ENCODE results near the gene UBAC1.
A peak's percentile ranks its signal among the peaks of the same experiment; 100 is the strongest.

UBAC1 gene

GRCh38 chr9:135962696-135963307 is 1.6 kb upstream of the UBAC1 start:
- Histone ChIP-seq H3K27ac (ENCODE audit: low read length) (no peak overlapping the region), H3K9me3 (ENCODE audit: control insufficient read depth, low read depth, low read length) (no peaks in the 10 kb centered on the region), H3K27me3 (ENCODE audit: control insufficient read depth, insufficient read depth, low read length) (no peaks in the 10 kb centered on the region), H3K4me3 (ENCODE audit: low read length) (no peak overlapping the region), H3K9ac (ENCODE audit: low read length) (no peak overlapping the region), H3K4me1 (ENCODE audit: control insufficient read depth, low read depth, low read length) (peaks cover 15% of the 10 kb centered on the region), H3K36me3 (ENCODE audit: control insufficient read depth, low read depth, low read length) (no peaks in the 10 kb centered on the region)

- Histone ChIP-seq H3K36me3 (ENCODE audit: control insufficient read depth, low read depth, low read length) (no peaks in the 10 kb centered on the region), H3K27ac (ENCODE audit: low read length) (no peak overlapping the region), H3K27me3 (ENCODE audit: control insufficient read depth, insufficient read depth, low read length) (no peaks in the 10 kb centered on the region), H3K4me1 (ENCODE audit: control insufficient read depth, low read depth, low read length) (peaks cover 13% of the 10 kb centered on the region), H3K4me3 (ENCODE audit: low read length) (peak overlapping the region; percentile 53), H3K9me3 (ENCODE audit: control insufficient read depth, low read depth, low read length) (no peaks in the 10 kb centered on the region), H3K9ac (ENCODE audit: low read length) (no peak overlapping the region)
These were observed 880 bp upstream of the UBAC1 start for GRCh38 chr9:135961811-135962695.

GRCh38 chr9:135960411-135961276 is 529 bp downstream of the UBAC1 start:
- H3K9ac ChIP-seq (ENCODE audit: low read length): peak overlapping the region; percentile 62
- peak overlapping the region; percentile 83 for H3K4me3 ChIP-seq (ENCODE audit: low read length)
- H3K9me3 ChIP-seq (ENCODE audit: control insufficient read depth, low read depth, low read length): no peaks in the 10 kb centered on the region
- peaks cover 13% of the 10 kb centered on the region for H3K4me1 ChIP-seq (ENCODE audit: control insufficient read depth, low read depth, low read length)
- no peak overlapping the region for H3K27ac ChIP-seq (ENCODE audit: low read length)
- no peaks in the 10 kb centered on the region for H3K36me3 ChIP-seq (ENCODE audit: control insufficient read depth, low read depth, low read length)
- H3K27me3 ChIP-seq (ENCODE audit: control insufficient read depth, insufficient read depth, low read length): no peaks in the 10 kb centered on the region

- peak overlapping the region; percentile 62 for H3K9ac ChIP-seq (ENCODE audit: low read length)
- no peaks in the 10 kb centered on the region for H3K27me3 ChIP-seq (ENCODE audit: control insufficient read depth, insufficient read depth, low read length)
- peaks cover 2% of the 10 kb centered on the region for H3K36me3 ChIP-seq (ENCODE audit: control insufficient read depth, low read depth, low read length)
- H3K9me3 ChIP-seq (ENCODE audit: control insufficient read depth, low read depth, low read length): no peaks in the 10 kb centered on the region
- H3K27ac ChIP-seq (ENCODE audit: low read length): no peak overlapping the region
- H3K4me3 ChIP-seq (ENCODE audit: low read length): peak overlapping the region; percentile 83
- H3K4me1 ChIP-seq (ENCODE audit: control insufficient read depth, low read depth, low read length): peaks cover 13% of the 10 kb centered on the region
These were observed 1.4 kb downstream of the UBAC1 start for GRCh38 chr9:135959814-135960213.

- Histone ChIP-seq H3K36me3 (ENCODE audit: control insufficient read depth, low read depth, low read length) (peaks cover 9% of the 10 kb centered on the region), H3K9ac (ENCODE audit: low read length) (no peak overlapping the region), H3K4me3 (ENCODE audit: low read length) (no peak overlapping the region), H3K9me3 (ENCODE audit: control insufficient read depth, low read depth, low read length) (no peaks in the 10 kb centered on the region), H3K27ac (ENCODE audit: low read length) (no peak overlapping the region), H3K27me3 (ENCODE audit: control insufficient read depth, insufficient read depth, low read length) (no peaks in the 10 kb centered on the region), H3K4me1 (ENCODE audit: control insufficient read depth, low read depth, low read length) (peaks cover 13% of the 10 kb centered on the region)
These were observed 2.7 kb downstream of the UBAC1 start for GRCh38 chr9:135958485-135958884.

- no peak overlapping the region for H3K27ac ChIP-seq (ENCODE audit: low read length)
- no peak overlapping the region for H3K4me3 ChIP-seq (ENCODE audit: low read length)
- H3K9me3 ChIP-seq (ENCODE audit: control insufficient read depth, low read depth, low read length): no peaks in the 10 kb centered on the region
- H3K9ac ChIP-seq (ENCODE audit: low read length): no peak overlapping the region
- no peaks in the 10 kb centered on the region for H3K27me3 ChIP-seq (ENCODE audit: control insufficient read depth, insufficient read depth, low read length)
- peaks cover 10% of the 10 kb centered on the region for H3K36me3 ChIP-seq (ENCODE audit: control insufficient read depth, low read depth, low read length)
- peaks cover 13% of the 10 kb centered on the region for H3K4me1 ChIP-seq (ENCODE audit: control insufficient read depth, low read depth, low read length)
These were observed 3.7 kb downstream of the UBAC1 start for GRCh38 chr9:135957431-135957830.

- H3K36me3 ChIP-seq (ENCODE audit: control insufficient read depth, low read depth, low read length): peaks cover 16% of the 10 kb centered on the region
- H3K4me1 ChIP-seq (ENCODE audit: control insufficient read depth, low read depth, low read length): peaks cover 12% of the 10 kb centered on the region
- H3K27me3 ChIP-seq (ENCODE audit: control insufficient read depth, insufficient read depth, low read length): no peaks in the 10 kb centered on the region
- no peak overlapping the region for H3K9ac ChIP-seq (ENCODE audit: low read length)
- no peak overlapping the region for H3K4me3 ChIP-seq (ENCODE audit: low read length)
- no peaks in the 10 kb centered on the region for H3K9me3 ChIP-seq (ENCODE audit: control insufficient read depth, low read depth, low read length)
- H3K27ac ChIP-seq (ENCODE audit: low read length): no peak overlapping the region
These were observed 4.4 kb downstream of the UBAC1 start for GRCh38 chr9:135956802-135957174.

- no peak overlapping the region for H3K27ac ChIP-seq (ENCODE audit: low read length)
- peaks cover 16% of the 10 kb centered on the region for H3K36me3 ChIP-seq (ENCODE audit: control insufficient read depth, low read depth, low read length)
- H3K9ac ChIP-seq (ENCODE audit: low read length): no peak overlapping the region
- H3K4me1 ChIP-seq (ENCODE audit: control insufficient read depth, low read depth, low read length): peaks cover 8% of the 10 kb centered on the region
- H3K4me3 ChIP-seq (ENCODE audit: low read length): no peak overlapping the region
- H3K27me3 ChIP-seq (ENCODE audit: control insufficient read depth, insufficient read depth, low read length): no peaks in the 10 kb centered on the region
- H3K9me3 ChIP-seq (ENCODE audit: control insufficient read depth, low read depth, low read length): no peaks in the 10 kb centered on the region
These were observed 5.0 kb downstream of the UBAC1 start for GRCh38 chr9:135955934-135956801.

- no peaks in the 10 kb centered on the region for H3K27me3 ChIP-seq (ENCODE audit: control insufficient read depth, insufficient read depth, low read length)
- H3K9me3 ChIP-seq (ENCODE audit: control insufficient read depth, low read depth, low read length): no peaks in the 10 kb centered on the region
- peaks cover 25% of the 10 kb centered on the region for H3K36me3 ChIP-seq (ENCODE audit: control insufficient read depth, low read depth, low read length)
- H3K4me3 ChIP-seq (ENCODE audit: low read length): no peak overlapping the region
- H3K4me1 ChIP-seq (ENCODE audit: control insufficient read depth, low read depth, low read length): no peaks in the 10 kb centered on the region
- no peak overlapping the region for H3K9ac ChIP-seq (ENCODE audit: low read length)
- H3K27ac ChIP-seq (ENCODE audit: low read length): no peak overlapping the region
These were observed 8.4 kb downstream of the UBAC1 start for GRCh38 chr9:135952664-135953206.

- Histone ChIP-seq H3K9me3 (ENCODE audit: control insufficient read depth, low read depth, low read length) (no peaks in the 10 kb centered on the region), H3K27me3 (ENCODE audit: control insufficient read depth, insufficient read depth, low read length) (no peaks in the 10 kb centered on the region), H3K9ac (ENCODE audit: low read length) (no peak overlapping the region), H3K4me3 (ENCODE audit: low read length) (no peak overlapping the region), H3K36me3 (ENCODE audit: control insufficient read depth, low read depth, low read length) (peaks cover 25% of the 10 kb centered on the region), H3K4me1 (ENCODE audit: control insufficient read depth, low read depth, low read length) (no peaks in the 10 kb centered on the region), H3K27ac (ENCODE audit: low read length) (no peak overlapping the region)
These were observed 9.1 kb downstream of the UBAC1 start for GRCh38 chr9:135951889-135952663.
